ENCODE results near the gene TSPAN17. TPM values are rescaled to one million over a fixed set of nuclear protein-coding genes. Genes with fewer than 3 reads are reported as not detected.

Gene TSPAN17
- total and polyA plus RNA-seq, 2 donors from 2014 or later = 32.1 to 34.3 TPM

DNA sequence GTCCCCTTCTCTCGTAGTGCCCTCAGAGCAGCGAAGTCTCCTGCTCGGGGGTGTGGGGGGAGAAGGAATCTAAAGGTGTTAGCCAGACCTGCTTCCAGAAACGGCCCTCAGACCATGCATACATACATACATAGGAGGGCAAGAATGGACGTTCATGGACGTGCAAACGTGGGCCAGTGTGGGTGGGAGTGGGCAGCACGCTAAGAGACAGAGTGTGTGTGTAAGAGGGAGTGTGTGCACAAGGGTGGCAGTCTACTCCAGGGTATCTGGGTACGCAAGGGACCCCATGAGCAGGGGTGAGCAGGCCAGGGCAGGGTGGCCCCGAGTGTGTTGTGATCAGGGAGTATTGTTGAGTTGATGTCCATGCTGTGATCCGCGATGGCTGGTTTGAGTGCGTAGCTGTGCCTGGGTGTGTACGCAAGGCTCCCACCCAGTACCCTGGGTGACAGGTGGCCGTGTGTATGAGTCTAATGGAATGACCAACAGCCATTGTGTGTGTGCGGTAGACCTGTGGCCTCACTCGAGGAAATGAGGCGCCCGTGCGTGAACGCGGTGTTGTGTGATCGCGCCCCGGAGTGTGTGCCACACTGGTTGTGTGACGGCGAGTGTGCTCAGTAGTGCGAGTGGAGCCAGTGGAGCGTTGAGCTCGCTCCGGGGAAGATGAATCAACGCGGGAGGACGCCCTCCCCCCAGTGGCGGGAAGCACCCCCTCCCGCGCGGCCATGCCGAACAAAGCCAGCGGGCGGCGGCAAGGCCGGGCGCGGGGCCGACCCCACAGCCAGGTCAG is 38.2 kb upstream of the TSPAN17 start:
- FAIRE-seq (no peak), DNase-seq (peak in 2 of 5 donors; percentile 31 to 52)
- TF ChIP-seq, protein P1, sequence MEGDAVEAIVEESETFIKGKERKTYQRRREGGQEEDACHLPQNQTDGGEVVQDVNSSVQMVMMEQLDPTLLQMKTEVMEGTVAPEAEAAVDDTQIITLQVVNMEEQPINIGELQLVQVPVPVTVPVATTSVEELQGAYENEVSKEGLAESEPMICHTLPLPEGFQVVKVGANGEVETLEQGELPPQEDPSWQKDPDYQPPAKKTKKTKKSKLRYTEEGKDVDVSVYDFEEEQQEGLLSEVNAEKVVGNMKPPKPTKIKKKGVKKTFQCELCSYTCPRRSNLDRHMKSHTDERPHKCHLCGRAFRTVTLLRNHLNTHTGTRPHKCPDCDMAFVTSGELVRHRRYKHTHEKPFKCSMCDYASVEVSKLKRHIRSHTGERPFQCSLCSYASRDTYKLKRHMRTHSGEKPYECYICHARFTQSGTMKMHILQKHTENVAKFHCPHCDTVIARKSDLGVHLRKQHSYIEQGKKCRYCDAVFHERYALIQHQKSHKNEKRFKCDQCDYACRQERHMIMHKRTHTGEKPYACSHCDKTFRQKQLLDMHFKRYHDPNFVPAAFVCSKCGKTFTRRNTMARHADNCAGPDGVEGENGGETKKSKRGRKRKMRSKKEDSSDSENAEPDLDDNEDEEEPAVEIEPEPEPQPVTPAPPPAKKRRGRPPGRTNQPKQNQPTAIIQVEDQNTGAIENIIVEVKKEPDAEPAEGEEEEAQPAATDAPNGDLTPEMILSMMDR (IDR thresholded peaks at IDR 0.05; ENCODE audit: borderline replicate concordance, extremely low read depth, insufficient read depth) = no peak
- no peak overlapping the region for H3K4me3 ChIP-seq (ENCODE audit: low read length in 3 of 3)
- H3K4me1 ChIP-seq (ENCODE audit: control insufficient read depth in 2 of 3, insufficient read depth in 2 of 3, low read depth in 1 of 3, low read length in 3 of 3) = peaks cover 0 to 3% (median 0%) of the 10 kb centered on the region in 3 donors
- H3K36me3 ChIP-seq (ENCODE audit: control insufficient read depth in 2 of 3, insufficient read depth in 3 of 3, low read length in 3 of 3) = no peaks in the 10 kb centered on the region
- H3K9me3 ChIP-seq (ENCODE audit: control insufficient read depth in 2 of 3, insufficient read depth in 1 of 3, low read length in 3 of 3) = no peaks in the 10 kb centered on the region
- no peak overlapping the region for H3K9ac ChIP-seq (ENCODE audit: low read length in 3 of 3)
- H3K27ac ChIP-seq (ENCODE audit: low read depth in 2 of 2, low read length in 2 of 2) = no peak overlapping the region
- intact Hi-C loops (cut with DNase I) = no loop called here
- H3K27me3 ChIP-seq (ENCODE audit: control insufficient read depth, insufficient read depth, low read length) = peaks cover 4% of the 10 kb centered on the region

DNA sequence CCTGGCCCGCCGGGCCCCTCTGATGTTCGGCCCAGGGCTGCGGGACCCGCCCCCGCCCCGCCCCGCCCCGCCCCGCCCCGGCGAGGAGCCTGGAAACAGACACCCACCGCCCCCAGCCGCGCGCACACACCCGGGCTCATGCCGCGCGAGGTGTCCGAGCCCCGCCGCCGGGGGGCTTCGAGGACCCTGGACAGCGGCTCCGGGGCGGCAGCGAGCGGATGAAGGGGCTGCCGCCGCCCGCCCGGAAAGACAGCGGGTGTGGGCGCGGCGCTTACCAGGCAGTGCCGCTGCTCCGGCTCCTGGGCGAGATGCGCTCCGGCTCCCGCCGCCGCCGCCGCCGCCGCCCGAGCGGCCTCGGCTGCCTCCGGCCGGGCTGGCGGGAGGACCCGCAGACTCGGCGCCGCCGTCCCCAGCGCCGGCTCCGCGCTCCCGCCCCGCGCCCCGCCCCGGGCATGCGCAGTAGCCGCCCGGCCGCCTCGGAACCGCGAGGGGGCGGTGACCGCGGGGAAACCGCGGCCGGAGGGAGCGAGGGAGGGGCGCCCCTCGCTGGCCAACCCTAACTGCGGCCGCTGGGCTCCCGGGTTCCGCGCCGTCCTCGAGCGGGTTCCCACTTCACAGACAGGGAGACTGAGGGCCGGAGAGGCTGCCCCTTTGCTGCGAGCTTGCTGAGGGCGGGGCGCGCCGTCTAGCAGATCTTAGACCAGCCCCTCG is 37.4 kb upstream of the TSPAN17 start, which contains the start of gene GPRIN1:
GPRIN1 (minus strand) TSS at position 433 of the 711 bp plus-strand sequence. CDS start 10,322 bp downstream, outside the sequence.
- intact Hi-C loops (cut with DNase I) = no loop called here
- Histone ChIP-seq H3K36me3 (ENCODE audit: control insufficient read depth in 2 of 3, insufficient read depth in 3 of 3, low read length in 3 of 3) (no peaks in the 10 kb centered on the region), H3K9ac (ENCODE audit: low read length in 3 of 3) (no peak within 1 kb of the TSS), H3K4me1 (ENCODE audit: control insufficient read depth in 2 of 3, insufficient read depth in 2 of 3, low read depth in 1 of 3, low read length in 3 of 3) (peaks cover 0 to 3% (median 0%) of the 10 kb centered on the region in 3 donors), H3K9me3 (ENCODE audit: control insufficient read depth in 2 of 3, insufficient read depth in 1 of 3, low read length in 3 of 3) (no peaks in the 10 kb centered on the region), H3K4me3 (ENCODE audit: low read length in 3 of 3) (no peak within 1 kb of the TSS), H3K27me3 (ENCODE audit: control insufficient read depth, insufficient read depth, low read length) (peaks cover 4% of the 10 kb centered on the region), H3K27ac (ENCODE audit: low read depth in 2 of 2, low read length in 2 of 2) (no peak within 1 kb of the TSS)
- FAIRE-seq = no peak
- TF ChIP-seq, protein P1 (IDR thresholded peaks at IDR 0.05; ENCODE audit: borderline replicate concordance, extremely low read depth, insufficient read depth) = no peak
- DNase-seq = peak in 4 of 5 donors; percentile 77 to 88 (median 81)

DNA sequence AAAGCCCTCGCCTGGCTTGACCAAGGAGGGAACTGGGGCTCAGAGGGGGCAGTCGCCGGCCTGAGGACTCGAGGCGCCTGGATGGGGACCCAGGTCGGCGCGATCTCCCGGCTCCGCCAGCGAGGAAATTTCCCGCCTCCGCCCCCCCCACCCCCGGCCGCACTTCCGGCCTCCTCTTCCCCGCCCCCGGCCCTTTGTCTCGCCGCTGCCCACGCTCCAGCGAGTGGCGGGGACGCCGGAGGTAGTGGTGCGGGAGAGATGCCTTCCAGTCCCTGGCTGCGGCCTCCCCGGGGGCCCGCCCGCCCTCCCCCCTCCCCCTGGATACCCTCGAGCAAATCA is 36.9 kb upstream of the TSPAN17 start:
- Histone ChIP-seq H3K9me3 (ENCODE audit: control insufficient read depth in 2 of 3, insufficient read depth in 1 of 3, low read length in 3 of 3) (no peaks in the 10 kb centered on the region), H3K27me3 (ENCODE audit: control insufficient read depth, insufficient read depth, low read length) (peaks cover 4% of the 10 kb centered on the region), H3K36me3 (ENCODE audit: control insufficient read depth in 2 of 3, insufficient read depth in 3 of 3, low read length in 3 of 3) (no peaks in the 10 kb centered on the region), H3K27ac (ENCODE audit: low read depth in 2 of 2, low read length in 2 of 2) (no peak overlapping the region), H3K9ac (ENCODE audit: low read length in 3 of 3) (no peak overlapping the region), H3K4me1 (ENCODE audit: control insufficient read depth in 2 of 3, insufficient read depth in 2 of 3, low read depth in 1 of 3, low read length in 3 of 3) (peaks cover 0 to 3% (median 0%) of the 10 kb centered on the region in 3 donors), H3K4me3 (ENCODE audit: low read length in 3 of 3) (no peak overlapping the region)
- TF ChIP-seq, protein P1 (IDR thresholded peaks at IDR 0.05; ENCODE audit: borderline replicate concordance, extremely low read depth, insufficient read depth) = no peak
- peak in 1 of 5 donors; percentile 78 for DNase-seq
- intact Hi-C loops (cut with DNase I) = no loop called here
- FAIRE-seq = no peak
